ENCODE data around the gene IGFBP4.

Gene IGFBP4

DNA sequence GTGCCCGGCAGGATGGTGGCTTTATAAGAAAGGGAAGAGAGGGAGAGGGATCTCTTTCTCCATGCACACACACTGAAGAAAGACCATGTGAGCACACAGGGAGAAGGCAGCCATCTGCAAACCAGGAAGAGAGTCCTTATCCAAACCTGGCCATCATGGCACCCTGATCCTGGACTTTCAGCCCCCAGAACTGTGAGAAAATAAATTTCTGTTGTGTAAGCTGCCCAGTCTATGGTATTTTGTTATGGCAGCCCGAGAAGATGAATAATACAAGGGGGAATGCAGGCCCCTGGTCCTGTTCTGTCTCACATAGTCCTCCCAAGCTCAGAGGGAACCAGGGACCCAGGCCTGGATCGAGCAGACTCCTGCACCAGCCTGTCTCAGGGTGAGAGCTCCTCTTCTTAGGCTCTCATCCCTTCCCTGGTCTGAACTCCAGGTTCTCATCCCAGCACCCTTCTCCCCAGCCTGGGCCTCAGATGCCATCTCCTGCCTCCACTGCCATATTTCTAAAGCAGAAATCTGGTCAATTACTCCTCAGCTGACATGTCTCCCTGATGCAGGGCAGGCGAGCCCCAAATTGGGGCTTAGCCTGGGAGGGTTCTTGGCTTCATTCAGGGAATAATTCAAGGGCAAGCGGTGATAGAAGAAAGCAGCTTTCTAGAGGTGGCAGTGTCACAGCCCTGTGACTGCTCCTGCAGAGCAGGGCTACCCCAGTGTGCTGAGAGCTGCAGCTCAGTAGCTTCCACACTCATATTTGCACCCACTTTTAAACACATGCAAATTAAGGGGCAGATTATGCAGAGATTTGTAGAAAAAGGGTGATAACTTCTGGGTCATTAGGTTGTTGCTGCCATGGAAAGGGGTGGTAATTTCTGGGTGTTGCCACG lies 28.8 kb downstream of the IGFBP4 start:
- peak; percentile 61 for DNase-seq (ENCODE audit: low read depth)

DNA sequence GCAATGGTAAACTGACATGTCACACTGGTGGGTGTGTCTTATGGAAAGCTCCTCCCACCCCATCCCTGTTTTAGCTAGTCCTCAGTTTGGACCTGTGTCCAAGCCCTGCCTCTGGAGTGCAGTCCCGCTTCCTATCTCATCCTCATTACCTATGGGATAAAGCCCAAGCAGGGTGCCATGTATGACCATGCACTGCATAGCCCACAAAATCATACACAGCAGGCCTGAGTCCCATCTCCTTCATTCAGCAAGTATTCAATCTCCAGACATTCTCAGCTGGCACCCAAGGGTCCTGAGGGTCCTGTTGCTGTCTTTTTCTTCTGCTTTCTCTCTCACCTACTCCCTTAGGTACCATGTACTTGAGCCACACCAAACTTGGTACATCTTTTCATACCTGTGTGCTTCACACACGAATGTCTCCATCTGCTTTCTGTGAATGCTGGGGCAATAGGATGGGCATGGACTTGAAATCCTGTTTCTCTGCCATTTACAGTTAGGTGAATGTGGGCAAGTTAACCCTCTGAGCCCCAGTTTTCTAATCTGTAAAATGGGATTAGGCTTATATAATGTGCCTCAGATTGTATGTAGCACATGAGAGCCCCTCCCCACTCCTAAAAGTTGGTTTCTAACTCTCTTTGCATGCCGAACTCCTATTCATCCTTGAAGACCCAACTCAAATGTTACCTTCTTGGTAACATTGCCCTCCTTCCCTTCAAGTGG lies 29.6 kb downstream of the IGFBP4 start:
- DNase-seq (ENCODE audit: low read depth), result peak; percentile 47

DNA sequence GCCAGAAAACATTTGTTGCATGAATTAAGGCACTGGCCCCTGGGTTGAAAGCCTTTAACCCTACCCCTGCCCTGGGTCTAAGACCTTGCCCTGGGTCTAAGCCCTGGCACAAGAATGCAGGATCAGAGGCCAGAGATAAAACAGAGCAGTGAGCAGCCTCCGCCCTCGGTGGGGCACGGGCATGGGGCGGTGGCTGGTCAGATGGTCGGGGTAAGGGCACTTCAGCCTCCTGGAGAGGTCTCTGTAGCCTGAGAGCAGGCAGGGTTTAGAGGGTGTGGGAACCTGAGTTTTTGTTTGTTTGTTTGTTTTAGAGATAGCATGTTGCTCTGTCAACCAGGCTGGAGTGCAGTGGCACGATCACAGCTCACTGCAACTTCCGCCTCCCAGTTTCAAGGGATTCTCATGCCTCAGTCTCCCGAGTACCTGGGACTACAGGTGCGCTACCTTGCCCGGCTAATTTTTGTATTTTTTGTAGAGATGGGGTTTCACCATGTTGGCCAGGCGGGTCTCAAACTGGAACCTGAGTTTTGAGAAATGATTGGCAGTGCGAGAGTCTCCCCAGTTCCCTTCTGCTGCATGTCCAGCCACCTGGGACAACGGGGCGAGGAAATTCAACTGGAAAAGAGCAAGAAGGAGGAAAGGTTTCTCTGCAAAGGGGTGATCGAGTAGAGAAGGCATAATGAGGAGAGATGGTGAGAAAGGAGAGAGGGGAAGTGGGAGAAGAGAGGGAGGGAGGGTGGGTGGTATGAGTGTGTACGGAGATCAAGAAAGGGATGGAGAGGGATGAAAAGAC lies 30.5 kb downstream of the IGFBP4 start:
- no peak for DNase-seq (ENCODE audit: low read depth)

DNA sequence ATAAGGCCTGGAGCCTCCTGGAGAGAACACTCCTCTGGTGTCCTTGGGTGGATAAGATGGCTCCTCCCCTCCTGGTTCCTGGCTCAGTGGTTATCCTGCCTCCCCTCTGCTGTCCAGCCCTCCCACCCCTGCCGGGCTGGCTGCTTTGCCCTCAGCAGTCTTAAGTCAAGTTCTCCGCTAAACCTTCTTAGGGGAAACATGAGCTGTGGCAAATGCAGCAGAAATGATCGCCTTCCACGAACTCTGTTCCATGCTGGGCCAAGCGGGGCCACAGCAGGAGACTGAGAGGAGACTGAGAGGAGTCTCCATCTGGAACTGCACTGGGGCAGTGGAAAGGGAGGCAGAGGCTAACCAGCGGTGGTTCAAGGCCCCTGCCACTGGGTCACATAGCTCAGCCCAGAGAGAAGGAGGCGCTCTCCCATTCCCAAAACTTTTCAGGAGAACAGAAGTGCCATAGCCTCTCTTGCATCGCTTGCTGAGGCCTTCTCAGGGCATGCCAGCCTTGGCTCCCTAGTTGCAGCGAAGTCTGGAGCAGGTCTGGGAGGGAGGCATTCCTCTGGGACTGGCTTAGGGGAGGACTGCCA lies 31.3 kb downstream of the IGFBP4 start:
- peak; percentile 40 for DNase-seq (ENCODE audit: low read depth)

DNA sequence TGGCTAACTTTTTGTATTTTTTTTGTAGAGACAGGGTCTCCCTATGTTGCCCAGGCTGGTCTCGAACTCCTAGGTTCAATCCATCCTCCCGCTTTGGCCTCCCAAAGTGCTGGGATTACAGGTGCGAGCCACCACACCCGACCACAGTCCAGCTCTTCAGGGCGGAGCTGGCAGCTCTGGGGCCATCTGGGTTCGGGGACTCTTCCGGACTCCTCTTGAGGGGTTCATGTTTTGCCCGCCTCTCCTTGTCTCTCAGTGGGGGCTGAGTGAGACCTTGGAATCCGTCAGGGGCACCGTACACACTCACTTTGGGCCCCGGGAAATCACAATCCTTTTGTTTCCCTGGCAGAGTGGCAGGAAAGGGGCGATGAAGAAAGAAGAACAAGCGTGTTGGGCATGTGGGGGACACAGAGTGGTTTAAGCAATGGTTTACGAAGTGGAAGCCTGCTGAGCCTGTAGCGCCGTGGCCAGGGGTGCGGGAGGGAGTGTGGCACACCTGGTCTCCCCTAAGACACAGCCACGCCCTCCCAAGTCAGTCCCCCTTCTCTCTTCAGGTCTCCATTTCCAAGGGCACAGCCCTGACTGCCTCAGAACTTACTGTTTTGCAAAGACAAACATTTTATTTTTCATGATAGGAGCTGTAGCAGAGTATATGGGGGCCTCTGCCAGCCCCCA lies 32.1 kb downstream of the IGFBP4 start:
- no peak for DNase-seq (ENCODE audit: low read depth)

DNA sequence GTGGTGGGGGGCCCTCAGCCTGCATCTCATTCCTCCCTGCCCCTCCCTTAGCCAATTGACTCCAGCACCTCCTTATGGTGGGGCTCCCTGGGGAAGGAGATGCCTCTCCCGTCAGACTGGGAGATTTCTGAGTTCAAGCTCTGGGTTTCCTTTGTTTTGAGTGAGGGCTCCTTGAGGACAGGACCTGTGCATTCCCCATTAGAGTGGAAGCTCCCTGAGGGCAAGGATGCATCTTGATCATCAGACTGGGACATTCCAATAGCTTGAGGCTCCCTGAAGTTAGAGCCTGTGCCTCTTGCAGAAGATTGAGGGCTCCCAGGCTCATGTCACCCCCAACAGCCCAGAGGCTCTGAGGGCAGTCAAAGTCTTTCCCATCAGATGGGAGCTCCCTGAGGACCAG lies 34.5 kb downstream of the IGFBP4 start:
- DNase-seq (ENCODE audit: low read depth), result no peak

DNA sequence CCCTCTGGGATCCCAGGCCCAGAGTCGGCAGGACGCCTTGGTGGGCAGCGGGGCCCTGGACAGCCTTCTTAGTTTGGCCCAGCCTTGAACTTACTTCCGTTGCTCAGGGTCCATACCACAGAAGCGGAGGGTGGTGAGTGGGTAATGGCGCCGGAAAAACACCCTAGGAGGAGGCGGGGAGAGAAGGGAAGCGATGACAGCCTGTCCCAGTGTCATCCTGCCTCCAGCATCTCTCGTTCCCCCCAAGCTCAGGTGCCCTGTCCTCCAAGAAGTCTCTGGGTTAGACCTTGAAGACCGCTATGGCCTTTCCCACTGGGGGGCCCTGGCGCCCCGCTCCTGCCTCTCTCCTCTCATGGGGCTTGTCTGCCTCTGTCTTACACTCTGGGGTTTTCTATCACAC lies 35.2 kb downstream of the IGFBP4 start:
- DNase-seq (ENCODE audit: low read depth), result no peak

DNA sequence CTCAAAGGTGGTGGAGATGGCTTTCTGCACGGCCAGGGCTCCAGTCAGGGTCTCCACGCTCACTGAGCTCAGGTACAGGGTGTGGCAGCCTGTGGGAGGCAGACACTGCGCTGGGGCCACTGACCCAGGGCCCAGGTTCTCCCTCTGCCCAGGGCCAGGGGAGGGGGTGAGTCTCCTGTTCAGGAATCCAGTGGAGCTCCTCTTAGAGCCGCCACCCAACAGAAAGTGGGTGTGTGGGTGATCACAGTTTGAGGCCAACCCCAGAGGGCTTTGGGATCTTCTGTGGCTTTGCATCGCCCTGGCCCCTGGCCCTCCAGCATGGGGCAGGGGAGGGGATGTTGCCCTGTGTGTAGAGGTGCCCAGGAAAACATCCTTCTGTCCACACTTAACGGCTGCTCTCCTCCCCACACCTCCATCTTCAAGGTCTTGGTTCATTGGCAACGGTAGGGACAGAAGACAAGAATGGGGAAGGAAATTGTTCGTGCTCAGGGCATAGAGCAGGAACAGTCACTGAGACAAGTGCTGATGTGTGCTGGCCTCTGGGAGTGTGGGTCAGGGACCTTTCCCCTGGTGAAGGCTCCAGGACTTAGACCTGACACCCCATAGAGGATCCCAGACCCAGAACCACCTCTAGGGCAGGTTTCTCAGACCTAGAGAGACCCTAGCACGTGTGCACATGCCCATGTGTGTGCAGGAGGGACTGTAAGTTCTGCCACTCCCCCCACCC lies 36.7 kb downstream of the IGFBP4 start:
- DNase-seq (ENCODE audit: low read depth), result no peak

DNA sequence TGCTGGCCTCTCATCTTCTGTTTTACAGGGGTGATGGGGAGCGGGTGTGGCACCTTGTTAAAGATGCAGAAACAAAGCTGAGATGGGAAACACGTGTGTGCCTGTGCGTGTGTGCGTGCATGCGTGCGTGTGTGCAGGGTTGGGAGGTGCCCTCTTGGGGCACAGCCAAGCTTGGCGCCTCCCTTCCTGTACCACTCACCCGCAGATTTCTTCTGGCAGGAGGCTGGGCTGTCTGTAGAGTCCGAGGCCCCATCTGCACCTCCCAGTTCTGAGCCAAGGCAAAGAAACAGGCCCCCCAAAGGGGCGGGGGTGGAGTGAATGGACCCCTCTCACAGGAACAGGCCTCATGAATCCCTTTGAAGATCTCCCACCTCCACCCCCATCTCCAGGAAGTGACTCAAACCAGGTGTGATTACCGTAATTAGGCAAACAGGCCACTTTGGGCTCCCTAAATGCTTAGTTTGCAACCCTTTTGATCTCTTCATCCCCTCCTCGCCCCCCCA lies 37.3 kb downstream of the IGFBP4 start:
- DNase-seq (ENCODE audit: low read depth), result no peak

DNA sequence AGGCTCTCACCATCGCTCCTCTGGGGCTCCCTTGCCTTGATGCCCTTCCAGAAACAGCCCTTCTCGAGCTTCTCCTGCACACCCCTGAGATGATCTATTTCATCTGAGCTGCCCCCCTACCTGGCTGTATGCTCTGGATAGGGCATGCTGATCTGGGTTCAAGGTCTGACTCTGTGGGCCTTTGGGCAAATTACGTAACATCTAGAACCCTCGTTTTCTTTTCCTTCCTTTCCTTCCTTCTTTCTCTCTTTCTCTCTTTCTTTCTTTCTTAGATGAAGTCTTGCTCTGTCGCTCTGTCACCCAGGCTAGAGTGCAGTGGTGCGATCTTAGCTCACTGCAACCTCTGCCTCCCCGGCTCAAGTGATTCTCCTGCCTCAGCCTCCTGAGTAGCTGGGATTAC lies 37.9 kb downstream of the IGFBP4 start:
- no peak for DNase-seq (ENCODE audit: low read depth)

DNA sequence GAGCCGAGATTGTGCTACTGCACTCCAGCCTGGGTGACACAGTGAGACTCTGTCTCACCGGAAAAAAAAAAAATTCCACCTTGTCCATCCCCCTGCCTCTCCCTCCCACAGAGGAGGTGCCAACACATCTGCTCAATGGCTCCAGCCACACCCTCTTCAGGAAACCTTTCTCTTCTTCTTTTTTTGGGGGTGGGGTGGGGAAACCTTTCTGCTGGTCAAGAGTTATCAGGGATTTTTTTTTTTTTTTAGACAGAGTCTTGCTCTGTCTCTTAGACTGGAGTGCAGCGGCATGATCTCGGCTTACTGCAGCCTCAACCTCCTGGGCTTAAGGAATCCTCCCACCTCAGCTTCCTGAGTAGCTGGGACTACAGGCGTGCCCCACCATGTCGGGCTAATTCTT lies 39.5 kb downstream of the IGFBP4 start:
- no peak for DNase-seq (ENCODE audit: low read depth)

DNA sequence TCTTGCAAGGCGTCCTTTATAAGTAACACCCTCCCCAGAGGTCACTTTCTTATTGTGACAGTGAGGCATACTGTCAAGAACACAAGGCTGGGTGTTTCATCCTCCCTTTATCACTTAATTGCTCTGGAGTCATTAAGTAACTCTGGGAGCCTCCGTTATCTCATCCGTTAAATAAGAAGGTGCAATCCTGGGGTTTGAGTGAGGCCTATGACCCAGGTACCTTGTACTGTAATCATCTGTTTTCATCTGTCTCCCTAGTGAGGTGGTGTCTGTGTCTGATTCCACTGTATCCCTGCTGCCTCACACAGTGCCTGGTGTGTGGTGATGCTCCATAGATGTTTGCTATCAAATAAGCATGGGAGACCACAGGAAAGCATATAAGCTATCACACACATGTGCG lies 40.4 kb downstream of the IGFBP4 start:
- DNase-seq (ENCODE audit: low read depth), result no peak

DNA sequence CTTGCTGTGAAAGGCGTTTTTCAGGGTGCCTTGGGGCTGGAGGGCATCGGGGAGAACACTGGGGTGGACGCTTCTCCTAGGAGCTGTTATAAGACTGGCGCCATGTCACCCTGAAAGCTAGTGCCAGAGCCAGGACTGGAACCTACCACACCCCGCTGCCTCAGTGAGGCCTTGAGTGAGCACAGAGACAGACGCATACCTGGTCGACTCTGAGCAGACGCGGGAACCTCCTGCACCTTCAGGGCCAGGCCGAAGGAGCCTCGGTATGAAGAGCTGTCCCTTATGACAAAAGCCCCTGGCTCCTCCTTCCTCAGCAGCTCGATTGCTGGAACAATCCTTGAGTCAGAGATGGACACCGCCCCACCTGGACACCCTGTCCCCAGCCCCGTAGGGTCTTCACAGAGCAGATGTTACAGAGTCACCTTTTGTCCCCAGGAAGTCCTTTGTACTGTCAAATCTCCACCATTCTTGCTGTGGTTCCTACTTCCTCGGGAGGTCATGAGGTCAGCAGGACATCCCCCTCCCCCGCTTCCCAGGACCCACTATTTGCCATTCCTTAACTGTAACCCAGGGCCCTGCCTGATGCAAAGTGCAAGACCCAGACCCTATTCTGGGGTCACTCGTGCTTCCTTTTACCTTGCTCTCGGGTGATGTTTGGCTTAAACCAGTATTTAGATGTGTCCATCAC lies 41.2 kb downstream of the IGFBP4 start:
- no peak for DNase-seq (ENCODE audit: low read depth)

DNA sequence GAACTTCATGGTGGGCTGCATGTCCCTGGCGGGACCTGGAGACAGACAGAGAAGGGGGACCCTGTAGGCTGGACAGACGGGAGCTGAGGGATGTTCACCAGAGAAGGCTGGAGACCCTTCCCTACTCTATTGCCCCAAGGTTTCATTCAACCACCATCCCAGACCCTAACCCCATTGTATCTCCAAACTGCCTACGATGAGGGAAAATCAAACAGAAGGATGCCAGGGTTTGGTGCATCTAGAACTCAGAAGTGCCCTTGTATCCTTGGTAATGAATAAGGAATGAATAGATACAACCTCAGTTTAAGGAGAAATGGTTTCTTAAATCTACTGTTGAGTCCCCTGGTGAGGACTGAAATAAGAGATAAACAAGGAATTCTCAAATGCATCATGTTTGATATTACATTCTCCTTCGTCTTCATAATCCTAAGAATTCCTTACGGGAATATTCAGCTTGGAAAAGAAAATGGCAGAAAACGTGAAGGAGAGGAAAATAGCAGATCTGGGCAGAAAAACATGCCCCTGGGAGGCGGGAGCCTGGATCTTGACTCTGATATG lies 41.8 kb downstream of the IGFBP4 start:
- no peak for DNase-seq (ENCODE audit: low read depth)

DNA sequence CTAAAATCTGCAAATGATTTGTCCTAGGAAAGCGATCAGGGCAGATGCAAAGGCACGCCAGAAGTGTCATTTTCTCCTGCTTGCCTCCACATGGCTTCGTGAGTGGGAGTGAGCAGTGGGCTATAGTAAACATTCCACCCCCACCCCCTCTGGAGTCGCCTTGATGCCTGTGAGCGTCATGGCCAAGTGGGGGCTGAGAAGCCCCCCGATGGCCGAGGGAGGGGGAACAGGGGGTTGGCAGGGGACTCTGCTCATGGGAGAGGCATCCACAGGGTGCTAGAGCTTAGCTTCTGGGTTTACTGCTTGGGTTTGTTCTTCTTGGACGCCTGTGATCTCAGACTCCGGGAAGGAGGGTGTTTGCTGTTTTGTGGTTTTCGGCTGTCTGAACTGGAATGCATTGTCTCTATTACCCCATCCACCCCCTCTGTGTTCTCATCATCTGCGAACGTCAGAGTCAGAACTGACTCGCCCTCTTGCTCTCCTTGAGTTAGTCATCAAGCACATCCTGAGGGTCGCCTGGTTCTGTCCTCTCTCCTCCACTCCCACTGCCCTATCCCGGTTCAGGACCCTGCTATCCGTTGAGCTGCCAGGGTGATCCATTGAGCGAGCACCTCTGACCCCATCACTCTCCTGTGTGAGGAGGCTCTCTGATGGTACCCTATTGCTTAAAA lies 42.7 kb downstream of the IGFBP4 start:
- DNase-seq (ENCODE audit: low read depth), result peak; percentile 100

DNA sequence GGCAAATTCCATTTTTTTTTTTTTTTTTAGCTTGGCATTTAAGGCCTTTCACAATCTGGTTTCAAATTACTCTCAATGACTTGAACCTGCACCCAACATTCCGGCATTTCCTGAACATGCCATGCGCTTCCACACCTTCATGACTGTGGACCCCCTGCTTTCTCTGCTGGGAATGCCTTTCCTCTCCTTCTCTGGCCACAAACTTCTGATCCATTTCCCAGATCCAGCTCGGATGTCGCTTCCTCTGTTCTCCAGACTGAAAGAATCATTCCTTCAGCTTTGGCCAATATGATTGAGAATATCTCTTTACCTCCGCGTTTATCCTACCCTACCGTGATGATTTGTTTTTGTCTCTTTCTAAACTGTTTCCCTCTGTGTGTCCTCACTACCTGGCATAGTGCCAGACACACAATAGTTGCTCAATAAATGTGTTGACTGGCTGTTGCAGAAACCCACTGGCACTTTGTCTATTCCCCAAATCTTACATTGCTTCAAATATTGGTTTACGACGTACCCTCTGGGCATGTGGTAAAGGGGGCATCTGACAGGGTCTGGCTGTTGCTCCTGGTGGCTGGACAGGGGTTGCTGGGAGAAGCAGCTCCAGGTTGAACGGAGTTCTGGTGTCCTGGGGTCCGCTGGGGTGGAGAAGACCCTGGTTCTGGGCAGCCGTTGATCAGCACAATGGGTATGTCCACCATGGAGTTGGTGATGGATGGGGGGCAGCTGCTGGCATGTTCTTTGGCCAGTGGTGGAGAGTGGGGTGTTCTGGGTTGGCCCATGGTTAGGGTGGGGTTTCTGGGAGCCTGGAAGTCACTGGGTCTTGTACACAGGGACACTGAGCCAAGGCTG lies 43.5 kb downstream of the IGFBP4 start:
- peak; percentile 90 for DNase-seq (ENCODE audit: low read depth)

DNA sequence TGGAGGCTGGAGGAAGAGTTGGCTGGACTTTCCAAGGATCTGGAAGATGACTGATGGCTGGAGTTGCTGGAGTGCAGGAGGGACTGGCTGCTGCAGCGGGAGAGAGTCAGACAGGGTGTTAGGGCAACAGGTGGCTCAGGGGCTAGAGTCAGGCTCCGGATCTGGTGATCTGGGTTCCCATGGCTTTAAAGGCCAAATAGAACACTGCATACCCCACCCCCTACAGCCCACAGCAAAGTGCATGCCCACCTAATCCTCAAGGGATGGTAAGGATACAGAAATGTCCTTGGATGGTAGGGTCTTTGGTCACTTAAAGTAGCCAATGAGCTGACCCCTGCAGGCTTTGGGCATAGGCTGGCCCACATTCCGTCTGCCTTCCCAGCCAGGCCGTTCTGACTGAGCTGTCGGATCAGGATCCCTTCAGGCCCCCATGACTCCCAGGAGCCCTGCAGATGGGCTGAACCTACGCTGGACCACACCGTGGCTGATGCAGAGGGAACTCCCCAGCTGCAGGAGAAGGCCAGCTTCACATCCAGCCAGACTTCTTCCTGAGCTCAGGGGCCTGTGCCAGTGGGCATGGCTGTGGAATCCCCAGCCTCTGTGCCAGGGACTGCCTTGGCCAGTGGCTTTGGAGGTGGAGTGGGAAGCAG lies 44.2 kb downstream of the IGFBP4 start:
- no peak for DNase-seq (ENCODE audit: low read depth)
